IMR-90 (cell line): ENCODE results near the gene GNAS. TPM values are rescaled to one million over a fixed set of nuclear protein-coding genes. Genes with fewer than 3 reads are reported as not detected.

Experiments
- ATAC-seq: fragments of 200-7000 bp; cut with Tn5 transposase; 2 replicates; pipeline ENCODE4 v1.9.1; 2020; ENCODE audit warnings: low read depth, mild to moderate bottlenecking, moderate library complexity
- BruUV-seq: library from RNA; stranded (reverse); fragments of 400-500 nt; replicated peaks from 2 replicates; lab custom pipeline; 2021; lab: Mats Ljungman, UMichigan
- CTCF ChIA-PET: fragments of 300-600 bp; formaldehyde crosslinking; extraction: SDS; loops from one replicate; lab custom pipeline; 2021; ENCODE audit warnings: antibody characterized with exemption; lab: Yijun Ruan, JAX
- POLR2A ChIA-PET: fragments of 300-600 bp; sonication (Branson Sonifier 250); formaldehyde crosslinking; loops from one replicate; lab custom pipeline; 2022; ENCODE audit warnings: antibody characterized with exemption; ENCODE audit not compliant: unreplicated experiment; lab: Charles Lee
- DNase-seq: peaks from one replicate; pipeline ENCODE4 v3.0.0; 2013
- H2AFZ ChIP-seq: replicated peaks from 2 replicates; pipeline ENCODE3; 2013; ENCODE audit warnings: low read length, mild to moderate bottlenecking; ENCODE audit not compliant: poor library complexity
- H2AK5ac ChIP-seq: 2 replicates; pipeline ENCODE4 v1.6.1; 2013; ENCODE audit warnings: low read depth, low read length, inconsistent platforms
- H2AK9ac ChIP-seq: replicated peaks from 2 replicates; pipeline ENCODE3; 2013; ENCODE audit warnings: mild to moderate bottlenecking, low read depth, low read length, moderate library complexity; ENCODE audit not compliant: poor library complexity
- H2BK120ac ChIP-seq: 2 replicates; pipeline ENCODE4 v1.6.1; 2013; ENCODE audit warnings: low read depth, low read length, inconsistent platforms
- H2BK15ac ChIP-seq: 3 replicates; pipeline ENCODE4 v1.6.1; 2013; ENCODE audit warnings: low read depth, low read length, inconsistent platforms
- H2BK20ac ChIP-seq: 2 replicates; pipeline ENCODE4 v1.6.1; 2013; ENCODE audit warnings: low read depth, mild to moderate bottlenecking, inconsistent platforms, low read length, moderate library complexity
- H2BK5ac ChIP-seq: 2 replicates; pipeline ENCODE4 v1.6.1; 2013; ENCODE audit warnings: mild to moderate bottlenecking, low read depth, low read length, inconsistent platforms; ENCODE audit not compliant: poor library complexity, severe bottlenecking
- H3K14ac ChIP-seq: replicated peaks from 2 replicates; pipeline ENCODE4 v1.6.1; 2013; ENCODE audit warnings: low read depth, low read length, inconsistent platforms
- H3K18ac ChIP-seq: 2 replicates; pipeline ENCODE4 v1.6.1; 2013; ENCODE audit warnings: low read depth, low read length, control low read depth
- H3K23ac ChIP-seq: 2 replicates; pipeline ENCODE4 v1.6.1; 2013; ENCODE audit warnings: low read depth, low read length, inconsistent platforms
- H3K27ac ChIP-seq: 2 replicates; pipeline ENCODE4 v1.5.1; 2013; ENCODE audit warnings: mild to moderate bottlenecking, control low read depth, low read length; ENCODE audit not compliant: insufficient read depth
- H3K27me3 ChIP-seq: 2 replicates; pipeline ENCODE4 v1.6.1; 2013; ENCODE audit warnings: low read length; ENCODE audit not compliant: control insufficient read depth, insufficient read depth
- H3K36me3 ChIP-seq: 2 replicates; pipeline ENCODE4 v1.6.1; 2013; ENCODE audit warnings: low read length, mixed read lengths; ENCODE audit not compliant: control insufficient read depth, insufficient read depth
- H3K4ac ChIP-seq: 2 replicates; pipeline ENCODE4 v1.6.1; 2013; ENCODE audit warnings: low read depth, low read length, inconsistent platforms
- H3K4me1 ChIP-seq: 2 replicates; pipeline ENCODE4 v1.6.1; 2013; ENCODE audit warnings: low read length, mixed read lengths; ENCODE audit not compliant: control insufficient read depth, insufficient read depth
- H3K4me2 ChIP-seq: 2 replicates; pipeline ENCODE4 v1.6.1; 2013; ENCODE audit warnings: low read depth, mild to moderate bottlenecking, control low read depth, low read length, moderate library complexity
- H3K4me3 ChIP-seq: 2 replicates; pipeline ENCODE4 v1.5.1; 2013; ENCODE audit warnings: low read depth, mild to moderate bottlenecking, control low read depth, low read length, moderate library complexity; ENCODE audit not compliant: insufficient read depth
- H3K56ac ChIP-seq: 2 replicates; pipeline ENCODE4 v1.6.1; 2013; ENCODE audit warnings: low read length, inconsistent platforms; ENCODE audit not compliant: insufficient read depth; ENCODE audit errors: extremely low read depth
- H3K79me1 ChIP-seq, 2 experiments: 2 replicates each; pipeline ENCODE4 v1.6.1; 2013; ENCODE audit warnings: low read length in 2 of 2, inconsistent platforms in 1 of 2, low read depth in 1 of 2
- H3K9ac ChIP-seq: 2 replicates; pipeline ENCODE4 v1.6.1; 2013; ENCODE audit warnings: low read depth, low read length, control low read depth
- H3K9me1 ChIP-seq: 2 replicates; pipeline ENCODE4 v1.6.1; 2013; ENCODE audit warnings: low read length, inconsistent platforms; ENCODE audit not compliant: insufficient read depth
- H3K9me3 ChIP-seq: 2 replicates; pipeline ENCODE4 v1.6.1; 2013; ENCODE audit warnings: low read length; ENCODE audit not compliant: control insufficient read depth, insufficient read depth
- H4K20me1 ChIP-seq: 2 replicates; pipeline ENCODE4 v1.6.1; 2013; ENCODE audit warnings: low read length, inconsistent platforms; ENCODE audit not compliant: insufficient read depth
- H4K5ac ChIP-seq: 2 replicates; pipeline ENCODE4 v1.6.1; 2013; ENCODE audit warnings: mild to moderate bottlenecking, low read depth, low read length, control low read depth
- H4K8ac ChIP-seq, 2 experiments: 2 replicates each; pipeline ENCODE4 v1.6.1; 2013; ENCODE audit warnings: low read depth in 2 of 2, low read length in 2 of 2, control low read depth in 1 of 2, inconsistent platforms in 1 of 2
- H4K91ac ChIP-seq: 2 replicates; pipeline ENCODE4 v1.6.1; 2013; ENCODE audit warnings: low read depth, low read length, inconsistent platforms; ENCODE audit not compliant: insufficient read depth
- BHLHE40 ChIP-seq: fragments of 150-350 bp; IDR thresholded peaks from 2 replicates; pipeline ENCODE4 v1.6.1; 2016; ENCODE audit warnings: mild to moderate bottlenecking, low read depth, low read length
- CEBPB ChIP-seq: IDR thresholded peaks from 2 replicates; pipeline ENCODE4 v1.6.1; 2012; ENCODE audit warnings: low read depth, low read length, improper control_type of control experiment
- CHD1 ChIP-seq: IDR thresholded peaks from 2 replicates; pipeline ENCODE4 v1.6.1; 2012; ENCODE audit warnings: low read depth, low read length, improper control_type of control experiment
- ELK1 ChIP-seq: fragments of 150-350 bp; IDR thresholded peaks from 2 replicates; pipeline ENCODE4 v1.6.1; 2016; ENCODE audit warnings: low read depth, mild to moderate bottlenecking, low read length, moderate library complexity, borderline replicate concordance
- FOS ChIP-seq: fragments of 150-350 bp; IDR thresholded peaks from 2 replicates; pipeline ENCODE4 v1.6.1; 2016; ENCODE audit warnings: low read depth, low read length
- MAFK ChIP-seq: IDR thresholded peaks from 2 replicates; pipeline ENCODE4 v1.6.1; 2012; ENCODE audit warnings: low read depth, low read length, improper control_type of control experiment
- MAZ ChIP-seq: IDR thresholded peaks from 2 replicates; pipeline ENCODE4 v1.6.1; 2012; ENCODE audit warnings: low read depth, mild to moderate bottlenecking, low read length, improper control_type of control experiment, moderate library complexity, borderline replicate concordance
- MXI1 ChIP-seq: IDR thresholded peaks from 2 replicates; pipeline ENCODE4 v1.6.1; 2012; ENCODE audit warnings: low read depth, mild to moderate bottlenecking, low read length, moderate library complexity, borderline replicate concordance
- POLR2A ChIP-seq: IDR thresholded peaks from 2 replicates; pipeline ENCODE4 v1.6.1; 2012; ENCODE audit warnings: mild to moderate bottlenecking, low read depth, low read length
- RAD21 ChIP-seq: IDR thresholded peaks from 2 replicates; pipeline ENCODE4 v1.6.1; 2012; ENCODE audit warnings: low read length, improper control_type of control experiment
- RCOR1 ChIP-seq: IDR thresholded peaks from 2 replicates; pipeline ENCODE4 v1.6.1; 2012; ENCODE audit warnings: mild to moderate bottlenecking, low read length, improper control_type of control experiment; ENCODE audit not compliant: insufficient replicate concordance
- SMC3 ChIP-seq: fragments of 150-350 bp; IDR thresholded peaks from 2 replicates; pipeline ENCODE4 v1.6.1; 2016; ENCODE audit warnings: low read depth, mild to moderate bottlenecking, antibody characterized with exemption, low read length, moderate library complexity
- WGBS, 2 experiments: methylation state at CpG; one replicate each; pipeline versions ENCODE4 v1.1.5 to v1.1.7; 2013; ENCODE audit warnings: missing lambda C conversion rate in 2 of 2; ENCODE audit not compliant: insufficient read length in 1 of 2; ENCODE audit errors: extremely low coverage in 2 of 2; 5-methylcytosine and 5-hydroxymethylcytosine counted together
- dilution Hi-C: fragments of 300-500 bp; cut with HindIII; formaldehyde crosslinking; loops from one replicate; pipeline ENCODE4 v1.14.3; 2018; ENCODE audit warnings: low sequenced_read_pairs; ENCODE audit not compliant: unreplicated experiment
- in situ Hi-C: fragments of 300-500 bp; cut with MboI; formaldehyde crosslinking; loops from 3 replicates; pipeline ENCODE4 v1.14.3; 2019; ENCODE audit warnings: low sequenced_read_pairs, inconsistent platforms, mixed read lengths
- intact Hi-C: fragments of 100-400 bp; cut with micrococcal nuclease; formaldehyde crosslinking; loops from 2 replicates; pipeline ENCODE4 v1.10.0; 2022
- polyA plus RNA-seq, 3 experiments: library from polyadenylated mRNA; depleted of rRNA; stranded (reverse); fragments of >200 nt; gene quantifications; 2 replicates each; pipeline ENCODE4 v1.2.3, GENCODE V29; 2012; ENCODE audit warnings: low replicate concordance in 1 of 3
- total RNA-seq: library from RNA; depleted of rRNA; stranded (reverse); fragments of >200 nt; gene quantifications from 2 replicates; pipeline ENCODE4 v1.2.3, GENCODE V29; 2012
- TF ChIP-seq, protein P1 (sequence below): fragments of 150-350 bp; IDR thresholded peaks from 2 replicates; pipeline ENCODE4 v1.6.1; 2017; ENCODE audit warnings: mild to moderate bottlenecking, antibody characterized with exemption, low read length, low read depth

Gene GNAS
- total and polyA plus RNA-seq, 2 of the 4 experiments (the other 2 are of a cell fraction) = 397 to 1,356 TPM

DNA sequence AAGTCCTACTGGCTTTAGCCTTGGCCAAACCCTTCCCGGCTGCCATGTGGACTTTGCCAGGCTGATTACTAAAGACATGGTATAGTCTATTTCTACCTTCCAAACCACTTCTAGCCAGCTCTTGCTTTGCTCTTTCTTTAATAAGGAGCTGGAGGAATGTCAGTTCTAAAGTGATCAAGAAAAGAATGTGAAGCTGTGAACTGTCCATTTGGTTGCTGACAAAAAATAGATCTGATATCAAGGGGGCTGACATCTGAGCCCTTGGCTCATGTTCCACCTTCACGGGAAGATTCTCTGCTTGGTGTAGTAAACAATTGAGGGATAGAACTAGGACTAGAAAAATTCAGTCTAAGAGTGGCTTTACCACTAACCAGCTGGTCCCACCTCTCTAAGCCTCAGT, 24.4 kb upstream of the GNAS start:
- Histone ChIP-seq H3K36me3 (peaks cover 4% of the 10 kb centered on the region; the same call in 1 of the 2 replicates), H3K4me3 (no peak overlapping the region), H2AFZ (no peak overlapping the region), H4K91ac (no peak overlapping the region), H3K23ac (no peak overlapping the region), H4K8ac (no peak overlapping the region), H3K79me1 (no peaks in the 10 kb centered on the region), H2BK15ac (no peak overlapping the region), H2AK9ac (no peak overlapping the region), H2BK120ac (no peak overlapping the region), H3K4me2 (no peak overlapping the region), H3K18ac (no peak overlapping the region), H3K9me1 (no peaks in the 10 kb centered on the region; the same call in 1 of the 2 replicates), H3K4ac (no peak overlapping the region), H2BK20ac (no peak overlapping the region), H3K14ac (no peak overlapping the region), H3K9me3 (no peaks in the 10 kb centered on the region), H2AK5ac (no peak overlapping the region), H3K4me1 (no peaks in the 10 kb centered on the region), H4K20me1 (no peaks in the 10 kb centered on the region; the same call in 1 of the 2 replicates), H2BK5ac (no peak overlapping the region), H3K27me3 (no peaks in the 10 kb centered on the region; the same call in none of the 2 replicates), H4K5ac (no peak overlapping the region), H3K9ac (no peak overlapping the region), H3K56ac (no peak overlapping the region), H3K27ac (no peak overlapping the region)
- in situ Hi-C loops (no loop called here), intact Hi-C loops (no loop called here), dilution Hi-C loops (no loop called here)
- no peak for DNase-seq
- ATAC-seq = no peak
- ChIA-PET POLR2A (no interaction called here), CTCF (interaction anchor here (0.6 to 1.4 kb wide), 2 partner anchors 14 to 216 kb away, joined by 3 read pairs; no protein-coding TSS in a partner anchor)
- WGBS, 2 experiments = no CpG with 5 or more reads among the region's 2 CpGs
- no peak for TF ChIP-seq MAZ
- TF ChIP-seq MAFK = no peak
- TF ChIP-seq, protein P1, sequence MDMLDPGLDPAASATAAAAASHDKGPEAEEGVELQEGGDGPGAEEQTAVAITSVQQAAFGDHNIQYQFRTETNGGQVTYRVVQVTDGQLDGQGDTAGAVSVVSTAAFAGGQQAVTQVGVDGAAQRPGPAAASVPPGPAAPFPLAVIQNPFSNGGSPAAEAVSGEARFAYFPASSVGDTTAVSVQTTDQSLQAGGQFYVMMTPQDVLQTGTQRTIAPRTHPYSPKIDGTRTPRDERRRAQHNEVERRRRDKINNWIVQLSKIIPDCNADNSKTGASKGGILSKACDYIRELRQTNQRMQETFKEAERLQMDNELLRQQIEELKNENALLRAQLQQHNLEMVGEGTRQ = no peak
- no peak for TF ChIP-seq ELK1
- no peak for TF ChIP-seq FOS
- no peak for TF ChIP-seq POLR2A
- TF ChIP-seq RCOR1 = no peak
- no peak for TF ChIP-seq BHLHE40
- no peak for TF ChIP-seq MXI1
- no peak for TF ChIP-seq SMC3
- TF ChIP-seq CHD1 = no peak
- TF ChIP-seq CEBPB = no peak
- no peak for TF ChIP-seq RAD21
- no TSS peak for BruUV-seq
